Activated T-cell treated with anti-CD3 and anti-CD28 coated beads, Interleukin-2, amount 50 U/mL, for 72 hours (primary cell): ENCODE results near the gene SPG11. TPM values are rescaled to one million over a fixed set of nuclear protein-coding genes. Genes with fewer than 3 reads are reported as not detected.
"Not testable (repeated sequence)": the region's sequence is repeated elsewhere in the genome, so short reads cannot be mapped to it uniquely, and the experiment has no call there.

Experiments
- ATAC-seq, 2 donors: fragments of 150-1000 bp; cut with Tn5 transposase; replicated peaks in 1 of 2; 2 replicates each; pipeline ENCODE4 v1.10.0; 2021; ENCODE audit warnings: moderate library complexity in 2 of 2, mild to moderate bottlenecking in 1 of 2
- DNase-seq, 2 donors: peaks; one replicate each; pipeline ENCODE4 v3.0.0; 2021 to 2022; ENCODE audit warnings: mixed read lengths in 1 of 2
- H3K27ac Mint-ChIP-seq: one replicate; pipeline ENCODE4 v1.8.0; 2022; ENCODE audit warnings: mild to moderate bottlenecking, moderate library complexity, mixed read lengths
- H3K27me3 Mint-ChIP-seq: one replicate; pipeline ENCODE4 v1.8.0; 2022; ENCODE audit warnings: low read depth, mixed read lengths
- H3K36me3 Mint-ChIP-seq, 2 donors: one replicate each; pipeline ENCODE4 v1.8.0; 2022; ENCODE audit warnings: mixed read lengths in 2 of 2, mild to moderate bottlenecking in 1 of 2; ENCODE audit not compliant: insufficient read depth in 2 of 2
- H3K4me1 Mint-ChIP-seq: one replicate; pipeline ENCODE4 v1.8.0; 2022; ENCODE audit warnings: low read depth, mixed read lengths
- H3K4me3 Mint-ChIP-seq, 2 donors: one replicate each; pipeline ENCODE4 v1.8.0; 2022; ENCODE audit warnings: mild to moderate bottlenecking in 2 of 2, mixed read lengths in 2 of 2, moderate library complexity in 2 of 2
- H3K9me3 Mint-ChIP-seq, 2 donors: one replicate each; pipeline ENCODE4 v1.8.0; 2022; ENCODE audit warnings: mixed read lengths in 2 of 2
- total RNA-seq, 2 donors: library from RNA; stranded (reverse); gene quantifications; one replicate each; pipeline ENCODE4 v1.2.3, GENCODE V29; 2022

SPG11 gene, protein sequence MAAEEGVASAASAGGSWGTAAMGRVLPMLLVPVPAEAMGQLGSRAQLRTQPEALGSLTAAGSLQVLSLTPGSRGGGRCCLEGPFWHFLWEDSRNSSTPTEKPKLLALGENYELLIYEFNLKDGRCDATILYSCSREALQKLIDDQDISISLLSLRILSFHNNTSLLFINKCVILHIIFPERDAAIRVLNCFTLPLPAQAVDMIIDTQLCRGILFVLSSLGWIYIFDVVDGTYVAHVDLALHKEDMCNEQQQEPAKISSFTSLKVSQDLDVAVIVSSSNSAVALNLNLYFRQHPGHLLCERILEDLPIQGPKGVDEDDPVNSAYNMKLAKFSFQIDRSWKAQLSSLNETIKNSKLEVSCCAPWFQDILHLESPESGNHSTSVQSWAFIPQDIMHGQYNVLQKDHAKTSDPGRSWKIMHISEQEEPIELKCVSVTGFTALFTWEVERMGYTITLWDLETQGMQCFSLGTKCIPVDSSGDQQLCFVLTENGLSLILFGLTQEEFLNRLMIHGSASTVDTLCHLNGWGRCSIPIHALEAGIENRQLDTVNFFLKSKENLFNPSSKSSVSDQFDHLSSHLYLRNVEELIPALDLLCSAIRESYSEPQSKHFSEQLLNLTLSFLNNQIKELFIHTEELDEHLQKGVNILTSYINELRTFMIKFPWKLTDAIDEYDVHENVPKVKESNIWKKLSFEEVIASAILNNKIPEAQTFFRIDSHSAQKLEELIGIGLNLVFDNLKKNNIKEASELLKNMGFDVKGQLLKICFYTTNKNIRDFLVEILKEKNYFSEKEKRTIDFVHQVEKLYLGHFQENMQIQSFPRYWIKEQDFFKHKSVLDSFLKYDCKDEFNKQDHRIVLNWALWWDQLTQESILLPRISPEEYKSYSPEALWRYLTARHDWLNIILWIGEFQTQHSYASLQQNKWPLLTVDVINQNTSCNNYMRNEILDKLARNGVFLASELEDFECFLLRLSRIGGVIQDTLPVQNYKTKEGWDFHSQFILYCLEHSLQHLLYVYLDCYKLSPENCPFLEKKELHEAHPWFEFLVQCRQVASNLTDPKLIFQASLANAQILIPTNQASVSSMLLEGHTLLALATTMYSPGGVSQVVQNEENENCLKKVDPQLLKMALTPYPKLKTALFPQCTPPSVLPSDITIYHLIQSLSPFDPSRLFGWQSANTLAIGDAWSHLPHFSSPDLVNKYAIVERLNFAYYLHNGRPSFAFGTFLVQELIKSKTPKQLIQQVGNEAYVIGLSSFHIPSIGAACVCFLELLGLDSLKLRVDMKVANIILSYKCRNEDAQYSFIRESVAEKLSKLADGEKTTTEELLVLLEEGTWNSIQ (N-terminal part only)
- 100 to 1,000 TPM; 127 to 134 TPM for total RNA-seq

GRCh38 chr15:44663410-44664308, at the start of gene SPG11:
TSS of gene SPG11 (minus strand) at chr15:44663662. CDS start at chr15:44663647, 15 bp downstream.
- DNase-seq (peak; percentile 97), ATAC-seq (peak; percentile 83 to 85)
- Mint-ChIP-seq H3K9me3 (no peaks in the 10 kb centered on the region), H3K27ac (peak within 1 kb of the TSS; percentile 100), H3K4me3 (peak within 1 kb of the TSS; percentile 96 to 100), H3K36me3 (peaks cover 10 to 16% of the 10 kb centered on the region in 2 donors), H3K4me1 (peaks cover 76% of the 10 kb centered on the region), H3K27me3 (no peaks in the 10 kb centered on the region)

- Mint-ChIP-seq H3K36me3 (peaks cover 48 to 70% of the 10 kb centered on the region in 2 donors), H3K27ac (peak overlapping the region; percentile 100), H3K27me3 (no peaks in the 10 kb centered on the region), H3K4me3 (peak overlapping the region; percentile 85 to 99), H3K4me1 (peaks cover 47% of the 10 kb centered on the region), H3K9me3 (no peaks in the 10 kb centered on the region)
- ATAC-seq (peak; percentile 16 to 22), DNase-seq (peak; percentile 68 to 72)
Observed at GRCh38 chr15:44712346-44713005, 49.0 kb upstream of the SPG11 start.

GRCh38 chr15:44711743-44712345, 48.4 kb upstream of the SPG11 start:
- peak overlapping the region; percentile 100 for H3K27ac Mint-ChIP-seq
- peaks cover 47 to 64% of the 10 kb centered on the region in 2 donors for H3K36me3 Mint-ChIP-seq
- ATAC-seq, result peak; percentile 27 to 28
- H3K4me1 Mint-ChIP-seq, result peaks cover 40% of the 10 kb centered on the region
- peak; percentile 63 to 64 for DNase-seq
- no peaks in the 10 kb centered on the region for H3K27me3 Mint-ChIP-seq
- peak overlapping the region; percentile 85 to 99 for H3K4me3 Mint-ChIP-seq
- H3K9me3 Mint-ChIP-seq, result no peaks in the 10 kb centered on the region

DNA sequence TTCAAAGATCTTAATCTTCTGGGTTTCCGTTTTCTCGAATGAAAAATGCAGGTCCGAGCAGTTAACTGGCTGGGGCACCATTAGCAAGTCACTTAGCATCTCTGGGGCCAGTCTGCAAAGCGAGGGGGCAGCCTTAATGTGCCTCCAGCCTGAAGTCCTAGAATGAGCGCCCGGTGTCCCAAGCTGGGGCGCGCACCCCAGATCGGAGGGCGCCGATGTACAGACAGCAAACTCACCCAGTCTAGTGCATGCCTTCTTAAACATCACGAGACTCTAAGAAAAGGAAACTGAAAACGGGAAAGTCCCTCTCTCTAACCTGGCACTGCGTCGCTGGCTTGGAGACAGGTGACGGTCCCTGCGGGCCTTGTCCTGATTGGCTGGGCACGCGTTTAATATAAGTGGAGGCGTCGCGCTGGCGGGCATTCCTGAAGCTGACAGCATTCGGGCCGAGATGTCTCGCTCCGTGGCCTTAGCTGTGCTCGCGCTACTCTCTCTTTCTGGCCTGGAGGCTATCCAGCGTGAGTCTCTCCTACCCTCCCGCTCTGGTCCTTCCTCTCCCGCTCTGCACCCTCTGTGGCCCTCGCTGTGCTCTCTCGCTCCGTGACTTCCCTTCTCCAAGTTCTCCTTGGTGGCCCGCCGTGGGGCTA, 47.8 kb upstream of the SPG11 start, which contains the start of the genes B2M and PATL2:
TSS of gene B2M (plus strand) at position 422 of the 647 bp plus-strand sequence. CDS start at position 452, 30 bp downstream.
TSS of gene PATL2 (minus strand) at position 228 of the 647 bp plus-strand sequence. CDS start 34,833 bp downstream, outside the sequence.
- peak; percentile 94 to 96 for DNase-seq
- H3K9me3 Mint-ChIP-seq, result no peaks in the 10 kb centered on the region
- peak; percentile 84 to 87 for ATAC-seq
- peaks cover 34% of the 10 kb centered on the region for H3K4me1 Mint-ChIP-seq
- peak within 1 kb of the TSS; percentile 100 for H3K27ac Mint-ChIP-seq
- H3K27me3 Mint-ChIP-seq, result no peaks in the 10 kb centered on the region
- peak within 1 kb of the TSS; percentile 85 to 99 for H3K4me3 Mint-ChIP-seq
- peaks cover 43 to 58% of the 10 kb centered on the region in 2 donors for H3K36me3 Mint-ChIP-seq

GRCh38 chr15:44710236-44711095, 47.0 kb upstream of the SPG11 start:
- no peaks in the 10 kb centered on the region for H3K9me3 Mint-ChIP-seq
- H3K4me1 Mint-ChIP-seq, result peaks cover 29% of the 10 kb centered on the region
- peak overlapping the region; percentile 85 to 99 for H3K4me3 Mint-ChIP-seq
- H3K27me3 Mint-ChIP-seq, result no peaks in the 10 kb centered on the region
- H3K27ac Mint-ChIP-seq, result peak overlapping the region; percentile 100
- ATAC-seq (no peak), DNase-seq (peak in 1 of 2 donors; percentile 57)
- peaks cover 38 to 52% of the 10 kb centered on the region in 2 donors for H3K36me3 Mint-ChIP-seq

GRCh38 chr15:44706946-44707636, 43.6 kb upstream of the SPG11 start:
- peaks cover 30% of the 10 kb centered on the region for H3K4me1 Mint-ChIP-seq
- H3K9me3 Mint-ChIP-seq, result peaks cover 5 to 8% of the 10 kb centered on the region in 2 donors
- ATAC-seq, result no peak
- H3K4me3 Mint-ChIP-seq, result no peak overlapping the region
- no peak for DNase-seq
- peaks cover 20 to 43% of the 10 kb centered on the region in 2 donors for H3K36me3 Mint-ChIP-seq
- H3K27me3 Mint-ChIP-seq, result no peaks in the 10 kb centered on the region
- H3K27ac Mint-ChIP-seq, result no peak overlapping the region

DNA sequence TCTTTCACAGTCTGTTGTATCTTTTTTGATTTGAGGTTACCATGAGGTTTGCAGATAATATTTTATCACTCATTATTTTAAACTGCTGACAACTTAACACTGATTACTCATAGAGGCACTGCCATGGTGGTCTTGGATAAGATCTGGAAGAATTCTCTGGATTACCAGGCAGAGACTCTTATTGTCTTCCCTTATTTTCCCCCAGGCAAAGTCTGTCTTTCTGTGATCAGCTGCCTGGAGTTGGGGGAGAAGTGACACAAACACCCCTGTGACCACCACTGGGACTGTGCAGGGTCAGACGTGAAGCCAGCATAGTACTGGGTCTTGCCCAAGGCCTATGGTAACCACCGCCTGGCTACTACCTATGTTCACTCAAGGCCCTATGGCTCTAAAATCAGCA, 42.9 kb upstream of the SPG11 start:
- DNase-seq, result no peak
- peaks cover 22 to 39% of the 10 kb centered on the region in 2 donors for H3K36me3 Mint-ChIP-seq
- H3K9me3 Mint-ChIP-seq, result peaks cover 8 to 10% of the 10 kb centered on the region in 2 donors
- peaks cover 30% of the 10 kb centered on the region for H3K4me1 Mint-ChIP-seq
- H3K27ac Mint-ChIP-seq, result no peak overlapping the region
- no peaks in the 10 kb centered on the region for H3K27me3 Mint-ChIP-seq
- ATAC-seq, result no peak
- H3K4me3 Mint-ChIP-seq, result no peak overlapping the region

DNA sequence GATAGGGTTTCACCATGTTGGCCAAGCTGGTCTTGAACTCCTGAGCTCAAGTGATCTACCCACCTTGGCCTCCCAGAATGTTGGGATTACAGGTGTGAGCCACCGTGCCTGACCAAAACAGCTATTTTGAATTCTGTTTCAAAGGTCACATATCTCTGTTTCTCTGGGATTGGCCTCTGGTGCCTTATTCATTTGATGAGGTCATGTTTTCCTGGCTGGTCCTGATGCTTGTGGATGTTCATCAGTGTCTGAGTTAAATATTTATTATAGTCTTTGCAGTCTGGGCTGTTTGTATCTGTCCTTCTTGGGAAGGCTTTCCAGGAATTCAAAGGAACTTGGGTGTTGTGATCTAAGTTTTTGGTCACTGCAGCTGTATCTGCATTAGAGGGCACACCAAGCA, 42.5 kb upstream of the SPG11 start:
- H3K27me3 Mint-ChIP-seq, result no peaks in the 10 kb centered on the region
- peaks cover 18 to 38% of the 10 kb centered on the region in 2 donors for H3K36me3 Mint-ChIP-seq
- no peak overlapping the region for H3K4me3 Mint-ChIP-seq
- ATAC-seq (no peak), DNase-seq (no peak)
- H3K4me1 Mint-ChIP-seq, result peaks cover 32% of the 10 kb centered on the region
- H3K9me3 Mint-ChIP-seq, result peaks cover 8 to 11% of the 10 kb centered on the region in 2 donors
- H3K27ac Mint-ChIP-seq, result no peak overlapping the region

DNA sequence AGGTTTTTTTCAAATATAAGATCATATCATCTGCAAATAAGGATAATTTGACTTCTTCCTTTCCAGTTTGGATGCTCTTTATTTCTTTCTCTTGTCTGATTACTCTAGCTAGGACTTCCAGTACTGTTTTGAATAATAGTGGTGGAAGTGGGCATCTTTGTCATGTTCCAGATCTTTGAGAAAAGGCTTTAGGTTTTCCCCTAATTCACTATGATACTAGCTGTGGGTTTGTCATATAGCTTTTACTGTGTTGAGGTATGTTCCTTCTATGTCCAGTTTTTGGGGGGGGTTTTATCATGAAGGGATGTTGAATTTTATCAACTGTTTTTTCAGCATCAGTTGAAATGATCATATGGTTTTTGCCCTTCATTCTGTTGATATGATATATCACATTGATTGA, 37.2 kb upstream of the SPG11 start:
- H3K27ac Mint-ChIP-seq, result peak overlapping the region; percentile 6
- ATAC-seq, result peak; percentile 73 to 80
- H3K9me3 Mint-ChIP-seq, result peaks cover 13 to 21% of the 10 kb centered on the region in 2 donors
- peaks cover 30% of the 10 kb centered on the region for H3K4me1 Mint-ChIP-seq
- not testable (repeated sequence) for H3K27me3 Mint-ChIP-seq, DNase-seq
- H3K4me3 Mint-ChIP-seq, result peak overlapping the region in 1 of 2 donors; percentile 5
- H3K36me3 Mint-ChIP-seq, result peaks cover 17 to 40% of the 10 kb centered on the region in 2 donors
